SK-N-SH (cell line): ENCODE measurements around the gene MRGPRG. TPM values are rescaled to one million over a fixed set of nuclear protein-coding genes. Genes with fewer than 3 reads are reported as not detected.

Source experiments
- CTCF ChIA-PET: fragments of 300-600, 350-600 bp; formaldehyde crosslinking; extraction: SDS; loops from one replicate; lab custom pipeline; 2021; lab: Yijun Ruan, JAX
- POLR2A ChIA-PET: fragments of 350-600 bp; sonication (Branson Sonifier 250); formaldehyde crosslinking; extraction: SDS; loops from one replicate; lab custom pipeline; 2020; ENCODE audit warnings: antibody characterized with exemption, inconsistent platforms; lab: Yijun Ruan, JAX
- DNase-seq: peaks from one replicate; pipeline ENCODE4 v3.0.0; 2012
- H2AFZ ChIP-seq: fragments of 200-600 bp; sonication (generic); 2 replicates; pipeline ENCODE4 v1.8.1; 2016; ENCODE audit warnings: antibody characterized with exemption, mild to moderate bottlenecking, low read depth
- H3F3A ChIP-seq: fragments of 200-600 bp; sonication (generic); replicated peaks from 2 replicates; pipeline ENCODE3; 2016; ENCODE audit warnings: antibody characterized with exemption, mild to moderate bottlenecking; ENCODE audit not compliant: insufficient read depth
- H3K27ac ChIP-seq, 2 experiments: fragments of 200-500 bp in 1 of 2; fragments of 200-600 bp in 1 of 2; sonication (Bioruptor generic) in 1 of 2; sonication (generic), shearing (Covaris generic) in 1 of 2; 2 replicates each; pipeline versions ENCODE4 v1.5.1 to v1.6.1; 2014 to 2016; ENCODE audit warnings: low read depth in 2 of 2, inconsistent platforms in 1 of 2, low read length in 1 of 2, mild to moderate bottlenecking in 1 of 2, mixed read lengths in 1 of 2
- H3K27me3 ChIP-seq: fragments of 200-600 bp; sonication (generic), shearing (Covaris generic); 2 replicates; pipeline ENCODE4 v1.6.1; 2016; ENCODE audit warnings: mixed run types; ENCODE audit not compliant: insufficient read depth
- H3K36me3 ChIP-seq, 2 experiments: fragments of 200-500 bp in 1 of 2; fragments of 200-600 bp in 1 of 2; sonication (Bioruptor generic) in 1 of 2; sonication (generic) in 1 of 2; replicated peaks in 1 of 2; 2 replicates each; pipeline versions ENCODE3 to v1.5.1; 2014 to 2016; ENCODE audit warnings: low read length in 1 of 2, mild to moderate bottlenecking in 1 of 2; ENCODE audit not compliant: insufficient read depth in 2 of 2, control insufficient read depth in 1 of 2
- H3K4me1 ChIP-seq, 2 experiments: fragments of 200-500 bp in 1 of 2; fragments of 200-600 bp in 1 of 2; sonication (Bioruptor generic) in 1 of 2; sonication (generic), shearing (Covaris generic) in 1 of 2; 2 replicates each; pipeline versions ENCODE4 v1.5.1 to v1.6.1; 2014 to 2016; ENCODE audit warnings: low read depth in 1 of 2, low read length in 1 of 2, mixed run types in 1 of 2; ENCODE audit not compliant: insufficient read depth in 2 of 2, control insufficient read depth in 1 of 2
- H3K4me2 ChIP-seq: fragments of 200-600 bp; sonication (generic), shearing (Covaris generic); 2 replicates; pipeline ENCODE4 v1.6.1; 2017; ENCODE audit warnings: mixed run types
- H3K4me3 ChIP-seq, 2 experiments: fragments of 200-500 bp in 1 of 2; fragments of 200-600 bp in 1 of 2; sonication (Bioruptor generic) in 1 of 2; sonication (generic), shearing (Covaris generic) in 1 of 2; 2 replicates each; pipeline versions ENCODE4 v1.5.1 to v1.8.1; 2014 to 2016; ENCODE audit warnings: low read depth in 2 of 2, inconsistent platforms in 1 of 2, low read length in 1 of 2, mild to moderate bottlenecking in 1 of 2, mixed read lengths in 1 of 2, moderate library complexity in 1 of 2
- H3K79me2 ChIP-seq: fragments of 200-600 bp; sonication (generic); 2 replicates; pipeline ENCODE4 v1.8.1; 2017; ENCODE audit warnings: mild to moderate bottlenecking; ENCODE audit not compliant: insufficient read depth
- H3K9ac ChIP-seq: fragments of 200-600 bp; sonication (generic); 2 replicates; pipeline ENCODE4 v1.6.1; 2017; ENCODE audit warnings: mixed run types
- H3K9me2 ChIP-seq: fragments of 200-600 bp; sonication (generic); 2 replicates; pipeline ENCODE4 v1.6.1; 2017; ENCODE audit warnings: mixed run types
- H3K9me3 ChIP-seq: fragments of 200-600 bp; sonication (generic); 2 replicates; pipeline ENCODE4 v1.6.1; 2017; ENCODE audit warnings: mixed run types, mild to moderate bottlenecking, moderate library complexity
- H4K20me1 ChIP-seq: fragments of 200-600 bp; sonication (generic); 2 replicates; pipeline ENCODE4 v1.6.1; 2017; ENCODE audit warnings: mild to moderate bottlenecking, mixed run types; ENCODE audit not compliant: insufficient read depth
- CHD2 ChIP-seq: fragments of 150-350 bp; IDR thresholded peaks from 2 replicates; pipeline ENCODE4 v1.6.1; 2018; ENCODE audit warnings: low read length; ENCODE audit not compliant: partially characterized antibody
- EZH2phosphoT487 ChIP-seq: fragments of 200-600 bp; sonication (generic); IDR thresholded peaks from 2 replicates; pipeline ENCODE4 v1.6.1; 2017; ENCODE audit warnings: low read depth, mixed run types, mild to moderate bottlenecking, antibody characterized with exemption, moderate library complexity, borderline replicate concordance
- FOSL2 ChIP-seq: IDR thresholded peaks from 2 replicates; pipeline ENCODE4 v1.4.0; 2012; ENCODE audit warnings: low read depth, mild to moderate bottlenecking, moderate library complexity, borderline replicate concordance
- NFIC ChIP-seq: IDR thresholded peaks from 2 replicates; pipeline ENCODE4 v1.4.0; 2012; ENCODE audit warnings: borderline replicate concordance
- POLR2AphosphoS5 ChIP-seq: IDR thresholded peaks from 2 replicates; pipeline ENCODE4 v1.6.1; 2012; ENCODE audit warnings: low read depth, low read length
- RFX5 ChIP-seq: IDR thresholded peaks from 2 replicates; pipeline ENCODE4 v1.6.1; 2012; ENCODE audit warnings: mild to moderate bottlenecking, improper control_type of control experiment, low read length
- TCF12 ChIP-seq: IDR thresholded peaks from 2 replicates; pipeline ENCODE4 v1.4.0; 2012
- WGBS: methylation state at CpG from one replicate; pipeline ENCODE4 v1.1.6; 2017; ENCODE audit warnings: low lambda C conversion rate; 5-methylcytosine and 5-hydroxymethylcytosine counted together
- polyA plus RNA-seq, 3 experiments: library from polyadenylated mRNA; depleted of rRNA; stranded (reverse); fragments of >200 nt; gene quantifications; 2 replicates each; pipeline ENCODE4 v1.2.3, GENCODE V29; 2012
- TF ChIP-seq, protein P1 (sequence below): fragments of 150-350 bp; IDR thresholded peaks from 2 replicates; pipeline ENCODE4 v1.6.1; 2017; ENCODE audit warnings: antibody characterized with exemption, low read length, low read depth, borderline replicate concordance
- TF ChIP-seq, protein P2 (sequence below): fragments of 200-600 bp; sonication (generic); IDR thresholded peaks from 2 replicates; pipeline ENCODE4 v1.6.1; 2017; ENCODE audit warnings: antibody characterized with exemption, mild to moderate bottlenecking, moderate library complexity
- TF ChIP-seq, protein P3 (sequence below): IDR thresholded peaks from 2 replicates; pipeline ENCODE4 v1.4.0; 2012; ENCODE audit warnings: low read depth
- TF ChIP-seq, protein P4 (sequence below): IDR thresholded peaks from 2 replicates; pipeline ENCODE4 v1.4.0; 2012; ENCODE audit warnings: low read depth, borderline replicate concordance

Gene MRGPRG
- polyA plus RNA-seq, 1 of the 3 experiments (the other 2 are of a cell fraction) = not detected

DNA sequence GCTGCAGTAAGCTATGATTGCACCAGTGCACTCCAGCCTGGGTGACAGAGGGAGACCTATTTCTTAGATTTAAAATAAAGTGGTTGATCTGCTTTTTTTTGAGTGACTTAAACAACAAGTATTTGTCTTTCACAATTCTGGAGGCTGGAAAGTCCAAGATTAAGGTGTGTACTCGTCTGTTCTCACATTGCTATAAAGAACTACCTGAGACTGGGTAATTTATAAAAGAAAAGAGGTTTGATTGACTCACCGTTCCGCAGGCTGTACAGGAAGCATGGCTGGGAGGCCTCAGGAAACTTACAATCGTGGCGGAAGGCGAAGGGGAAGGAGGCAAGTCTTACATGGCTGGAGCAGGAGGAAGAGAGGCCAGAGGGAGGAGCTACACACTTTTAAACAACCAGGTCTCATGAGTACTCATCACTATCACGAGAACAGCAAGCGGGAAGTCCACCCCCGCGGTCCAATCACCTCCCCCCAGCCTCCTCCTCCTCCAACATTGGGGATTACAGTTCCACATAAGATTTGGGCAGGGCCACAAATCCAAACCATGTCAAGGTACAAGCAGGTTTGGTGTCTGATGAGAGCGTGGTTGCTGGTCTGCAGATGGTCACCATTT, 33.8 kb downstream of the MRGPRG start:
- ChIA-PET POLR2A (no interaction called here), CTCF (interaction anchor here (1.7 kb wide), 1 partner anchor 9 kb away, joined by 8 read pairs; no protein-coding TSS in a partner anchor)
- H4K20me1 ChIP-seq = no peaks in the 10 kb centered on the region
- no peak overlapping the region for H3K4me2 ChIP-seq
- H3K79me2 ChIP-seq = no peaks in the 10 kb centered on the region
- 56% methylated on average over 11 of the region's 11 CpGs for WGBS
- no peaks in the 10 kb centered on the region for H3K9me3 ChIP-seq
- DNase-seq = no peak
- H3K4me1 ChIP-seq = no peaks in the 10 kb centered on the region
- H3K27me3 ChIP-seq = no peaks in the 10 kb centered on the region
- H3F3A ChIP-seq = no peaks in the 10 kb centered on the region
- H2AFZ ChIP-seq = no peak overlapping the region
- H3K9ac ChIP-seq = no peak overlapping the region
- no peak overlapping the region for H3K27ac ChIP-seq
- H3K4me3 ChIP-seq = no peak overlapping the region
- no peaks in the 10 kb centered on the region for H3K36me3 ChIP-seq
- TF ChIP-seq CHD2 = no peak
- no peak for TF ChIP-seq TCF12
- TF ChIP-seq, protein P1, sequence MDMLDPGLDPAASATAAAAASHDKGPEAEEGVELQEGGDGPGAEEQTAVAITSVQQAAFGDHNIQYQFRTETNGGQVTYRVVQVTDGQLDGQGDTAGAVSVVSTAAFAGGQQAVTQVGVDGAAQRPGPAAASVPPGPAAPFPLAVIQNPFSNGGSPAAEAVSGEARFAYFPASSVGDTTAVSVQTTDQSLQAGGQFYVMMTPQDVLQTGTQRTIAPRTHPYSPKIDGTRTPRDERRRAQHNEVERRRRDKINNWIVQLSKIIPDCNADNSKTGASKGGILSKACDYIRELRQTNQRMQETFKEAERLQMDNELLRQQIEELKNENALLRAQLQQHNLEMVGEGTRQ = no peak
- TF ChIP-seq, protein P2, sequence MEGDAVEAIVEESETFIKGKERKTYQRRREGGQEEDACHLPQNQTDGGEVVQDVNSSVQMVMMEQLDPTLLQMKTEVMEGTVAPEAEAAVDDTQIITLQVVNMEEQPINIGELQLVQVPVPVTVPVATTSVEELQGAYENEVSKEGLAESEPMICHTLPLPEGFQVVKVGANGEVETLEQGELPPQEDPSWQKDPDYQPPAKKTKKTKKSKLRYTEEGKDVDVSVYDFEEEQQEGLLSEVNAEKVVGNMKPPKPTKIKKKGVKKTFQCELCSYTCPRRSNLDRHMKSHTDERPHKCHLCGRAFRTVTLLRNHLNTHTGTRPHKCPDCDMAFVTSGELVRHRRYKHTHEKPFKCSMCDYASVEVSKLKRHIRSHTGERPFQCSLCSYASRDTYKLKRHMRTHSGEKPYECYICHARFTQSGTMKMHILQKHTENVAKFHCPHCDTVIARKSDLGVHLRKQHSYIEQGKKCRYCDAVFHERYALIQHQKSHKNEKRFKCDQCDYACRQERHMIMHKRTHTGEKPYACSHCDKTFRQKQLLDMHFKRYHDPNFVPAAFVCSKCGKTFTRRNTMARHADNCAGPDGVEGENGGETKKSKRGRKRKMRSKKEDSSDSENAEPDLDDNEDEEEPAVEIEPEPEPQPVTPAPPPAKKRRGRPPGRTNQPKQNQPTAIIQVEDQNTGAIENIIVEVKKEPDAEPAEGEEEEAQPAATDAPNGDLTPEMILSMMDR = no peak
- TF ChIP-seq NFIC = no peak
- no peak for TF ChIP-seq FOSL2
- TF ChIP-seq, protein P3, sequence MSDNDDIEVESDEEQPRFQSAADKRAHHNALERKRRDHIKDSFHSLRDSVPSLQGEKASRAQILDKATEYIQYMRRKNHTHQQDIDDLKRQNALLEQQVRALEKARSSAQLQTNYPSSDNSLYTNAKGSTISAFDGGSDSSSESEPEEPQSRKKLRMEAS = no peak
- no peaks in the 10 kb centered on the region for H3K9me2 ChIP-seq

DNA sequence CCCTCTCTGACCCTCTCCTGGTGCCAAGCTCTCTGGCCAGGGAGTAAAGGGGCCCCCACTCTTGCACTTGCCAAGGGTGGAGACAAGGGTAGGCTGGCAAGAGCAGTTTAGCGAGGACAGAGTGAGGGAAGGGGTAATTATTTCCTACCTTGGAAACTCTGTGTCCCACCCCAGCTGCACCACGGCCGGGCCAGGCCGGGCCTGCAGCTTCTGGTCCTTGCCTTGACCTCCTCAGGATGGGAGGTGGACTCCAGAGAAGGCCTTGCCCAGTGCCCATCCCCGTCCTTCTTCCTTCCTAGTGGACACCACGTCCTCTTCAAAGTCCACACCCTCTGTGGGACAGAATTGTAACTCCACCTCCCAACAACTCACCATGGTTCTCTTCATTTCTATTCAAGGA, 35.1 kb downstream of the MRGPRG start:
- no peaks in the 10 kb centered on the region for H3K9me2 ChIP-seq
- no peak overlapping the region for H3K9ac ChIP-seq
- H3K36me3 ChIP-seq = no peaks in the 10 kb centered on the region
- H3K4me1 ChIP-seq = no peaks in the 10 kb centered on the region
- TF ChIP-seq CHD2 (no peak), RFX5 (no peak), EZH2phosphoT487 (no peak), POLR2AphosphoS5 (no peak)
- TF ChIP-seq, protein P1 = no peak
- TF ChIP-seq, protein P4, sequence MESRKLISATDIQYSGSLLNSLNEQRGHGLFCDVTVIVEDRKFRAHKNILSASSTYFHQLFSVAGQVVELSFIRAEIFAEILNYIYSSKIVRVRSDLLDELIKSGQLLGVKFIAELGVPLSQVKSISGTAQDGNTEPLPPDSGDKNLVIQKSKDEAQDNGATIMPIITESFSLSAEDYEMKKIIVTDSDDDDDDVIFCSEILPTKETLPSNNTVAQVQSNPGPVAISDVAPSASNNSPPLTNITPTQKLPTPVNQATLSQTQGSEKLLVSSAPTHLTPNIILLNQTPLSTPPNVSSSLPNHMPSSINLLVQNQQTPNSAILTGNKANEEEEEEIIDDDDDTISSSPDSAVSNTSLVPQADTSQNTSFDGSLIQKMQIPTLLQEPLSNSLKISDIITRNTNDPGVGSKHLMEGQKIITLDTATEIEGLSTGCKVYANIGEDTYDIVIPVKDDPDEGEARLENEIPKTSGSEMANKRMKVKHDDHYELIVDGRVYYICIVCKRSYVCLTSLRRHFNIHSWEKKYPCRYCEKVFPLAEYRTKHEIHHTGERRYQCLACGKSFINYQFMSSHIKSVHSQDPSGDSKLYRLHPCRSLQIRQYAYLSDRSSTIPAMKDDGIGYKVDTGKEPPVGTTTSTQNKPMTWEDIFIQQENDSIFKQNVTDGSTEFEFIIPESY = no peak
- H3K79me2 ChIP-seq = no peaks in the 10 kb centered on the region
- no peak overlapping the region for H3K27ac ChIP-seq
- H3F3A ChIP-seq = no peaks in the 10 kb centered on the region
- H3K4me3 ChIP-seq = no peak overlapping the region
- POLR2A ChIA-PET = no interaction called here
- CTCF ChIA-PET = interaction anchor here (0.6 kb wide), 1 partner anchor 61 kb away, joined by 3 read pairs; no protein-coding TSS in a partner anchor
- no peak overlapping the region for H2AFZ ChIP-seq
- DNase-seq = no peak
- H3K9me3 ChIP-seq = no peaks in the 10 kb centered on the region
- no peaks in the 10 kb centered on the region for H4K20me1 ChIP-seq
- WGBS = 57% methylated on average over 6 of the region's 6 CpGs
- H3K27me3 ChIP-seq = no peaks in the 10 kb centered on the region
- no peak overlapping the region for H3K4me2 ChIP-seq
